ENCODE results near the gene PMPCA. TPM values are rescaled to one million over a fixed set of nuclear protein-coding genes. Genes with fewer than 3 reads are reported as not detected.

Gene PMPCA
- total RNA-seq, 1 experiment from 2014 or later = 59.7 TPM

Other genes starting within 250 kb of the PMPCA start
- gene LHX3, start 205.5 kb upstream of the PMPCA start, total RNA-seq (2014; rRNA removed; shearing (Covaris generic)) = 0.07 TPM in 1 of 2 replicates, not detected in the other
- gene QSOX2, start 164.8 kb upstream of the PMPCA start, total RNA-seq (2014; rRNA removed; shearing (Covaris generic)) = 24.1 and 26.3 TPM in 2 replicates
- gene CCDC187, start 106.6 kb upstream of the PMPCA start, total RNA-seq (2014; rRNA removed; shearing (Covaris generic)) = 0.05 and 0.09 TPM in 2 replicates
- 17.3 and 19.8 TPM in 2 replicates for gene GPSM1, start 83.1 kb upstream of the PMPCA start, total RNA-seq (2014; rRNA removed; shearing (Covaris generic))
- gene DNLZ, start 46.9 kb upstream of the PMPCA start, total RNA-seq (2014; rRNA removed; shearing (Covaris generic)) = 15.0 and 20.4 TPM in 2 replicates
- gene CARD9, start 37.0 kb upstream of the PMPCA start, total RNA-seq (2014; rRNA removed; shearing (Covaris generic)) = 0.22 and 0.32 TPM in 2 replicates
- gene SNAPC4, start 10.5 kb upstream of the PMPCA start, total RNA-seq (2014; rRNA removed; shearing (Covaris generic)) = 6.5 and 8.2 TPM in 2 replicates
- 107 and 110 TPM in 2 replicates for gene ENTR1, start within 50 bp of the PMPCA start, total RNA-seq (2014; rRNA removed; shearing (Covaris generic))
- gene INPP5E, start 29.2 kb downstream of the PMPCA start, total RNA-seq (2014; rRNA removed; shearing (Covaris generic)) = 8.6 and 9.6 TPM in 2 replicates
- gene SEC16A, start 72.4 kb downstream of the PMPCA start, total RNA-seq (2014; rRNA removed; shearing (Covaris generic)) = 26.3 and 29.2 TPM in 2 replicates
- gene NOTCH1, start 135.4 kb downstream of the PMPCA start, total RNA-seq (2014; rRNA removed; shearing (Covaris generic)) = 8.0 and 12.5 TPM in 2 replicates

All from NCI-H460 (cell line).